Stimulated activated CD4-positive, alpha-beta T cell treated with anti-CD3 and anti-CD28 coated beads, TNF-alpha, amount 100 ng/mL, for 24 hours (primary cell): ENCODE measurements around the gene ATP13A5.

ENCODE experiments used
- DNase-seq, 3 experiments: peaks; one replicate each; pipeline ENCODE4 v3.0.0-alpha.2; 2020; ENCODE audit warnings: low read depth in 3 of 3

The ATP13A5 gene, protein sequence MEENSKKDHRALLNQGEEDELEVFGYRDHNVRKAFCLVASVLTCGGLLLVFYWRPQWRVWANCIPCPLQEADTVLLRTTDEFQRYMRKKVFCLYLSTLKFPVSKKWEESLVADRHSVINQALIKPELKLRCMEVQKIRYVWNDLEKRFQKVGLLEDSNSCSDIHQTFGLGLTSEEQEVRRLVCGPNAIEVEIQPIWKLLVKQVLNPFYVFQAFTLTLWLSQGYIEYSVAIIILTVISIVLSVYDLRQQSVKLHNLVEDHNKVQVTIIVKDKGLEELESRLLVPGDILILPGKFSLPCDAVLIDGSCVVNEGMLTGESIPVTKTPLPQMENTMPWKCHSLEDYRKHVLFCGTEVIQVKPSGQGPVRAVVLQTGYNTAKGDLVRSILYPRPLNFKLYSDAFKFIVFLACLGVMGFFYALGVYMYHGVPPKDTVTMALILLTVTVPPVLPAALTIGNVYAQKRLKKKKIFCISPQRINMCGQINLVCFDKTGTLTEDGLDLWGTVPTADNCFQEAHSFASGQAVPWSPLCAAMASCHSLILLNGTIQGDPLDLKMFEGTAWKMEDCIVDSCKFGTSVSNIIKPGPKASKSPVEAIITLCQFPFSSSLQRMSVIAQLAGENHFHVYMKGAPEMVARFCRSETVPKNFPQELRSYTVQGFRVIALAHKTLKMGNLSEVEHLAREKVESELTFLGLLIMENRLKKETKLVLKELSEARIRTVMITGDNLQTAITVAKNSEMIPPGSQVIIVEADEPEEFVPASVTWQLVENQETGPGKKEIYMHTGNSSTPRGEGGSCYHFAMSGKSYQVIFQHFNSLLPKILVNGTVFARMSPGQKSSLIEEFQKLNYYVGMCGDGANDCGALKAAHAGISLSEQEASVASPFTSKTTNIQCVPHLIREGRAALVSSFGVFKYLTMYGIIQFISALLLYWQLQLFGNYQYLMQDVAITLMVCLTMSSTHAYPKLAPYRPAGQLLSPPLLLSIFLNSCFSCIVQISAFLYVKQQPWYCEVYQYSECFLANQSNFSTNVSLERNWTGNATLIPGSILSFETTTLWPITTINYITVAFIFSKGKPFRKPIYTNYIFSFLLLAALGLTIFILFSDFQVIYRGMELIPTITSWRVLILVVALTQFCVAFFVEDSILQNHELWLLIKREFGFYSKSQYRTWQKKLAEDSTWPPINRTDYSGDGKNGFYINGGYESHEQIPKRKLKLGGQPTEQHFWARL

DNA sequence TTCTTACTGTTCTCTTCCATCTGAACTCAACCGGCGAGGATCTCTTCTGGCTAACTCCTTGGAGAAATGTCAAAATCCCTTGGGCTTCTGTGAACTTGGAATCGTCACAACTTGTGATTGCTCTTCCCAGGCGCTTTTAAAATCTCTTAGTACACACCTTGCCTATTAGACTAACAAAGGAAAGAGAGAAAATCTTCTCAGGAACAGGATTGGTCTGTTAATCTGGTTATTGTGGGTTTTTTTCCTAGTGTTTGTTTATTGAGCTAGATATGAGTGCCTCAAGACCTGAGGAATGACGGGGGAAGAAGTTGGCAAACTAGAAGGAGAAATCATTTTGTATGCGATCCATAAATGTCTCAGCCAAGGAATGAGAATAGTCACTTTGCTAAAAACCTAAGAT, at the start of gene ATP13A5:
TSS of gene ATP13A5 (minus strand) at position 48 of the 400 bp plus-strand sequence. CDS start at position 20, 28 bp downstream.
- no peak for DNase-seq

DNA sequence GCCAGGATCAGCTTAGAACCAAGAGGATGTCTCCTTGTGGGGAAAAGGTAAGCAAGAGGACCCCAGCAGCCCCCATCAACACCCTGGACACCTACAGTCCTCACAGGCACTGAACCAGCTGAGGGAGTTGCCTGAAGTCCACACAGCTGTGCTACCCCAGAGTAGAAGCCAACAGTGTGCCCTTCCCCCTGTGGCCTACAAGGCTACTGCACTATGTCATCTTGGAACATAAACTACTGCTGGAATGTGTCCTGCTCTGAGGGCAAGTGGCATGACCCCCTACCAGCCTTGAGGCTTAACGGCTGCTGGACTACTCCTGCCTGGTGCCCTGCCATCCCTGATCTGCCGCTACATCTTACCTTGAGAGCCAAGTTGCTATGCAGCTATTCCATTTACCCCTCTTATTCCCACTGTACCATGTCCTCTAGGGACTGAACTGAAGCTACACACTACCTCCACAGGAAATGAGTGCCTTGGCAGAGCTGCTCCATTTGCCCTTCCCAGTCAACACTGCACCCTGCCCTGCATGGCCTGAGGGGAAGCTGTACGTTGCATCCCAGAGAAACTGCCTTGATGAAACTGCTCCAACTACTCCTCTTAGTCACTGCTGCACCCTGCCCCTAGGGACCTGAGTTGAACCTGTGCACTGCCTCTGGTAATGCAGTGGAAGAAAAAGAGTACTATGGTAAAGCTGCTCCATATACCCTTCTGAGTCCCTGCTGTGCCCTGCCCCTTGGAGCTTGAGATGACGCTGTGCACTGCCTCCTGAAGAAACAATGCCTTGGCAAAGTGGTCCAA, 40.2 kb upstream of the ATP13A5 start:
- DNase-seq, result no peak

DNA sequence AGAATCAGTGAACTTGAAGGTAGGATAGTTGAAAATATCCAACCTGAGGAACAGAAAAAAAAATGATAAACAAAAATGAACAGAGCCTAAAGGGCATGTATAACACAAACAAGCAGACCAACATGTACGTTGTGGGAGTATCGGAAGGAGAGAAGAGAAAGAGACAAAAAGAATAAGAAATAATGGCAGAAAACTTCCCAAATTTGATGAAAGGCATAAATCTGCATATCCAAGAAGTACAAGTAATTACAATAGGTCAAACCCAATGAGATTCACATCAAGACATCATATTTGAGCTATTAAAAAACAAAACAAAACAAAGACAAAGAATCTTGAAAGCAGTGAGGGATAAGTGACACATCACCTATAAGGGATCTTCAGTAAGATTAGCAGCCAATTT, 38.1 kb upstream of the ATP13A5 start:
- no peak for DNase-seq

DNA sequence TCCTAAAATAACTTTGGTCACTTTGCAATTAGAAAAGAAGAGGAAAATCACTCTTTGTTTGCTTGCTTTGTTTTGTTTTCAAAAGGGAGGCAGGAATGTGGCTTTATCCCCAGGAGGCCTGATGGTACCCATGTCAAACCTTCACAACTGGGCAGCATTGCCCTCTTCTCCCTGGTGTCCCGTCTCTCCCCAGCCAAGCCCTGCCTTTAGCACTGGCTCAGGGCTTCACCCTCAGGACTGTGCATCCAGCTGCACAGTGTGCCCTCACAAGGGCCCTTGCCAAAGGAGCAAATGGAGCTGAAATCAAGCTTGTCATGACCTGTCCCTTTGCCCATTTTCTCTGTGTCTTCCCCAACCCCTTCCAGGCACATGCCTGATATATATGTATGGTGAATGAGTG, 29.1 kb upstream of the ATP13A5 start:
- DNase-seq, result no peak

DNA sequence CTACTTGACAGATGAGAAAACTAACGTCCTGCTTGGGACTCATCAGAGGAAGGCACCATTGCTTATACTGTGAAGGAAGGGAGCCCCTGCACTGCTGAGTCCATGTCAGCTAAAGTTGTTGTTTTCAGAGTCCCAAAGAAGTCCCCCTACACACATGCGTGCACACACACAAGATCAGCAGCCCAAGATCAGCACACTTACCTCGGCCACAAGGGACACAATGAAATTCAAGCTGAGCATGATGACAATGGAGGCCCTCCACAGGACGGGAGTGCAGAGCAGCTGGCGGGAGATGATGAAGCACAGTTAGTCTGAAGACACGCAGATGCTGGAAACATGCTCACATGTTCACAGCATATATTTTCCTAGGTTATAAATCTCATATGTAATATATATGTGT, 28.6 kb upstream of the ATP13A5 start:
- DNase-seq, result no peak

DNA sequence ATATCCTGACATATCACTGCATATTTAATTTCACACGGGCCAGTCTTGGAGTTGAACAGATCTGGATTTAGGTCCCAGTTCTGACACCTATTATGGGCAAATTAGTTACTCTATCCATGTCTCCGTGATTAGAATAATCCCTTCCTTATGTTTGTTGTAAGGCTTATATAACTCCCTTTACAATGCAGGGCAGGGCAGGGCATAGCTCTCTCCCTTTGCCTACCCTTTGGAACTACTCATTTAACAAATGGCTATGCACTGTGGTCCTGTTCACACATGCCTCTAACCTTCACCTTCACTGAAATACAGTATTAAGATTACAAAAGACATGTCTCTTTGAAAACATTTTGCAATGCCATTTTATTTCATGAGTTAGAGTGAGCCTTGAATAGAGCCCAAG, 24.8 kb upstream of the ATP13A5 start:
- no peak for DNase-seq

DNA sequence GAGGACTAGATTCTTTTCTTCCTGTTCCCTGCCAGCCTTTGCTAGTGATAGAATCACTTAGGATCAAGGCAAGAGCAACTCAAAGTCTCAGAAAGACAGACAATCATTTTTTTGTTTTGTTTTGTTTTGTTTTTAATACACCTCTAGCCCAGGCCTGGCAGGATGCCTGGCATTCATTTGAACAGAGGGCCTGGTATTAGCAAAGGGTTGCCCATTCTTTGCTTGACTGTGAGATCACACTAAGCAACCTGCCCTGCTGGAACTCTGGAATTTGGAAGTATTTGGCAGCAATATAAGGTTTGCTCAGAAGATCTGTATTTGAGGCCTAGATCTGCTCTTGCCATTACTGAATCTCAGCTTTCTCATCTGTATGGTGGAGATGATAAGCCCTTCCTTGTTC, 21.8 kb upstream of the ATP13A5 start:
- DNase-seq, result no peak

DNA sequence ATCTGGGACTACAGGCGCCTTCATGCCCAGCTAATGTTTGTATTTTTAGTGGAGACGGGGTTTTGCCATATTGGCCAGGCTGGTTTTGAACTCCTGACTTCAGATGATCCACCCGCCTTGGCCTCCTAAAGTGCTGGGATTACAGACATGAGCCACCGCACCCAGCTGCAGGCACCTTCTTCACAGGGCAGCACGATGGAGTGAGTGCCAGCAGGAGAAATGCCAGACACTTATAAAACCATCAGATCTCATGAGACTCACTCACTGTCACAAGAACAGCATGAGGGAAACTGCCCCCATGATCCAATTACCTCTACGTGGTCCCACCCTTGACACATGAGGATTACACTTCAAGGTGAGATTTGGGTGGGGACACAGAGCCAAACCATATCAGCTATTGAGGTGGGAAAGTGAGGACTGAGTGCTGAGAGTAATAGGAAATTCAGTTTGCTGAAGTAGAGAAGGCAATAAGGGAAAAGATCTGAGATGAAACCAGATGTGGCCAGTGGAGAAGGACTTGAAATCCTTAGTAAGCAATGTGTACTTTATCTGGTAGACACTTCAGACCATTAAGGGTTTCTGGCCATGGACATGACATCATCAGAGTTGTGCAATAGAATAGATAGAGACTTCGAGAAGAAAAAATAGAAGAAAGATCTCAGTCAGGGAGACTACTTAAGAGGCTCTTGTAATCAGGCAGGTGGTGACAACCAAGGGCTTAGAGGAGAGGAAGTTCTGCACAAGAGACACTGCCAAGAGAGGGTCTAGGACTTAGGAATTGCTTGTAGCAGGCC, 18.1 kb upstream of the ATP13A5 start:
- DNase-seq, result no peak

DNA sequence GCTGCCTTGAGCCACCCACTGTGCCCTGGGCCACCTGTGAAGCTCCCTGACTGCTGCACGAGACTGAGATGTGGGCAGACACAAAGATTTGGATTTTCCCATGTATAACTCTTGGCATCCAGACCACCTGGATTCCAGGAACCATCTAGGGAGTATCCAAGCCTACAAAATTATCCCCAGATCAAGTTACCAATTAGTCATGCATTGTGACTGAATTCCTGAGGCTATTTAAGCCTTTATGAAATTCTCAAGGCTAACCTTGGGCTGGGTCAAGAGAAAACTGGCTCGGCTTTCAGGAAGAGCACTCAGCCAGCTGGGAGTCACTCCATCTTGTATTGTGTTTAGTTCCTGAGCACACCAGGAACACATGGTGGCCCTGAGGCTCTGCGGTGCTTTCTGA, 13.3 kb upstream of the ATP13A5 start:
- DNase-seq, result no peak

DNA sequence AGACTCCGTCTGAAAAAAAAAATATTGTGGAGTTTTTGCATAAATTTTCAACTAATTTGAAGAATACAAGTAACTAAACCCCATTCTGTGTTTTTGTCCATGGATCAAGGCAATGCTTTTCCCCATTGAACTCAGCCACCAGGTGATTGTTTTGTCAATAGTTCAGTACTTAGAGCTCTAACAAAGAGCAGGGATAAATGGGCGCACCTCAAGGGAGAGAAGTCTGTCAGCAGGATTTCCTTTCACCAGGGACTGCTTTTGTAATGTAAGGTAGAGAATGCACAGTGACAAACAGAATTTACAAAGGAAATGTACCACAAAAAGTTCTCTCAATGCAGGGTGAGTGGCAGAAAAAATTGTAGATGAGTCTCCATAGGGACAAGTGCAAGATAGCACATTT, 10.8 kb upstream of the ATP13A5 start:
- DNase-seq, result no peak

DNA sequence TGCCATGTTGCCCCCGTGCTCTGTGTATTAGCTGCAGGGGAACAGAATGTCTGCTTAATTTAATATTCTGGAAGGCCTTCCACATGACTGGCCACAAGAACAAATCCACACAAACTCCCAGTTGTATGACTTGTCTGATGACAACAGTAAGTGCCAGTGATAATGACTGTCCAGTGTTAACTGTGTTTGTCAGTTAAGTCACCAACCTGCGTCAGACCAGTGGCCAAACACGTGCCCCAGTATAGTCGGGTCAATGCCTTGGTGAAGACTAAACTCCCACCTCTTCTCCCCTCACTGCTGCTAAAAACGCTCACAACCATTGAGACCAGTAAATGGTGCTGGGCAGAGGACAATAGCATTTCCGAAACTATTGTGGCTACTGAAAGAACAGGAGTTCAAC, 9.8 kb upstream of the ATP13A5 start:
- no peak for DNase-seq

DNA sequence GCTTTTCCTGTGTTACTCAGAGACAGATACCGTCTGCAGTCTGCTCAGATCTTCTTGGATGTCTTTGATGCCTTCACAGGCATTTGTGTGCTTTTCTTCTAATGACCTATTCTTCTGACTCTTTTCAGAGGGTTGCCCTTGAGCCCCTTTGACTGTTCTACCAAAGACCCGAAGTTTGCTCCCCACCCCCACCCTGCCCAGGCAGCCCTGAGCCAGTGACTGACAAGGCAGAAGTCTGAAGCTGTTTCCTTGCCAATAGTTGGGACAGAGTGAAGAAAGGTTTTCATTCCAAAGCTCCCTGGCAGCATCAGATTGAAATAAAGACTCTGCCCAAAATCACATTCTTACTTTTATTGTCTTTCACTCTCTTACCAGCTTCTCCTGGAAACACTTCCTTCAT, 9.0 kb upstream of the ATP13A5 start:
- DNase-seq, result no peak

DNA sequence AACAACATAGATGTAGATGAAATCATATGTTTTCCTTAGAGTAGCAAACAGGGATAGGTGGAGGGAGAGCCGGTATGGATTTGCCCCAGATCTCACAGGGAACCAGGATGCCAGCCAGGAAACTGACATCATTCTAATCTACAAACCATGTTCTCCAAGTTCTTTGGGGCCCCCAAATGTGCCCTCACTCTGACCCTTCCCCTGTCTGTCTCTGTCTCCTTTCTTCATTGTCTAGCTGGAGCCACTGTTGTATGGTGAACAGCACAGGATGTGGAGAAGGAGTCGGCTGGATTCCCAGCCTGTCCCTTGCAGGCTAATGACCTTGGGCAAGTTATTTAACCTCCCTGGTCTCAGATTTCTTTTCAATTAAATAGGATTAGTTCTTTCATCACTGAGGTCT, 962 bp downstream of the ATP13A5 start:
- DNase-seq, result no peak

DNA sequence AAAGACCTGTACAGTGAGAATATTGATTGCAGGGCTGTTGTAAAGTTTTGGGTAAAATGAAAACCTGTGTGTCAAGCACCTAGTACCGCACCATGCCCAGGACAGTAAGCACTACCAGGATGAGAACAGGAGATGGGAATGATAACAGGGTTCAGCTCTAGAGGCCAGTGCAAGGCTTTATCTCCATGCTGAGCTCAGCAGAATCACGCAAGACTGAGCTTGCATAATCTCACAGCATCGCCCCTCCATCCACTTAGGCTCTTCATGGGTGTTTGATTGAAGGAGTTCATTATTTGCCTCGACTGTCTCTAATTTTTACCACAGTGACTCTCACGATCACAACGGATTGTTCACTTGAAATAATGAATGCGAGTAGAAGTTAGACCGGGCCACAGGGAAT, 2.9 kb downstream of the ATP13A5 start:
- no peak for DNase-seq

DNA sequence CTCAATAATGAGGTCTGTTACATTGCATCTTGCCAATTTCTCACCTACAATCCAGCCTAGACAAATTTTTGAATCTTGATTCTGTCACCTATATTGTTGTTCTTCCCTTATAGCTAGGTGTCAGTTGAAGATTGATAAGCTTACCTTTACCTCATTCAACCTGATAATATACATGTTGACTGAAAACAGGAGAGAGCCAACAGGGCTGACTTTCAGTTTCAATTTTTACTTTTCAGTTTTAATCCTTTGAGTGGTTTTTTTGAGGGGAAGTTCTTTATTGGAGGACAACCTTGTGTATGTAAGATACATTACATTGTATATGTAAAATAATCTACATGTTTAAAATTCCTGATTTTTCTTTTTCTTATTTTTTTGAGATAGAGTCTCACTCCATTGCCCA, 5.8 kb downstream of the ATP13A5 start:
- no peak for DNase-seq

DNA sequence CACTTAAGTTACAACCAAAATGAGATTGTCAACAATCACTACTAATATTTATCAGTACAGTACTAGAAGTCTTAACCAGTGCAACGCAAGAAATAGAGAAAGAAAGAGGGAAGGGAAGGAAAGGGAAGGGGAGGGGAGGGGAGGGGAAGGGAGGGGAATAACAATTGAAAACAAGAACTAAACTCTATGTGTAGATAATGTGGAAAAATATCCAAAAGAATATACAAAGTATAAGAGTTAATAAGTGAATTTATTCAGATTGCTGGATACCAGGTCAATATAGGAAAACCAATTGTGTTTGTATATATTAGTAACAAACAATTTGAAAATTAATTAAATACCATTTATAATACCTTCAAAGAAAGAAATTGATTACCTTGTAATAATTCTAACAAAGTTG, 10.7 kb downstream of the ATP13A5 start:
- no peak for DNase-seq

DNA sequence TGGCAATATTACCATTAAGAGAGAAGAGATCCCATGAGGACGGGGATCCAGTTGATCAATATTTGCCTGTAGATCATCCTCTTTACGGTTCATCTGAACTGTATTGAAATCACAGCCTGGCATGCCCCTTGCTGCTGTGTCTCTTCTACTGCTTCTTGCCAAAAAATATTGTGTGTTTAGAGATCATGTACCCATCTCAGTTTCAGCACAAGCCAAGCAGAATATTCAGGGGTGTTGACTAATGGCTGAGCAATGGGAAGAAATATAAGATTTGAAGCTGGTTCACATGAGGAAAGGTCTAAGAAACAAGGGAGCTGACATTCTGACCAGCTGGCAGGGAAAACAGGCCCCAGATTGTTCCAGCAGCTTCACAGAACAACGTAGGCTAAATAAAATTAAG, 21.3 kb downstream of the ATP13A5 start:
- no peak for DNase-seq

DNA sequence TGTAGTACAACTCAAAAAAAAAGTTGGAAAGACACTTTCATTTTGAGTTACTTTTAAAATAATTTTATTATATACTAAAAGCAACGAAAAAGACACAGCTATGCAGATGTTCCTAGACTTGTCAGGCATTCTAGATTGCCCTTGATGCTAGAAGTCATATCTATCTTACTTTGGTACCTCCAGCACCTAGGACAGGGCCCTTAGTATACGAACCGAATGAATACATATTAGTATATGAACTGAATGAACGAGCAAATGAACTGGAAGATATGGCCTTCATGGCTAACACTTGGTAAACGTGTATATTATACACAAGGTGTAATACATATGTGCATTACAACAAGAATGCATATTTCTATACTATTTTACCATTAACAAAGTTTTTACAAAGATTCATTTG, 24.1 kb downstream of the ATP13A5 start:
- no peak for DNase-seq

DNA sequence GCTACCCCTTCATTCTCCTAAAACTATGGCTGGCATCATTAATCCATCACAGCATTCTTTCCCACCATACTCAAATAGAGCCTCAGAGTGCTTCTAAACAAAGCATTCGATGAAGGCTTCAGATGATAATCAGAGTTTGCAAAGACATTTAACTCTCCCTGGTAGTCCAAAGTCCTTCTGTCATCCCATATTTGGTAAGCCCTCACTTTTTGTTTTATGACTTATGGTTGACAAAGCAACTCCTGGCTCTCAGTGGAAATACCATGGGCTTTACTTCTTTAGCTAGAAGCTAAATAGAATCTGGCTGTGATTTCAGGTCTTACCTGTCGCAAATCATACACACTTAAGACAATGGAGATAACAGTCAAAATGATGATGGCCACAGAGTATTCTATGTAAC, 27.8 kb downstream of the ATP13A5 start:
- DNase-seq, result no peak

DNA sequence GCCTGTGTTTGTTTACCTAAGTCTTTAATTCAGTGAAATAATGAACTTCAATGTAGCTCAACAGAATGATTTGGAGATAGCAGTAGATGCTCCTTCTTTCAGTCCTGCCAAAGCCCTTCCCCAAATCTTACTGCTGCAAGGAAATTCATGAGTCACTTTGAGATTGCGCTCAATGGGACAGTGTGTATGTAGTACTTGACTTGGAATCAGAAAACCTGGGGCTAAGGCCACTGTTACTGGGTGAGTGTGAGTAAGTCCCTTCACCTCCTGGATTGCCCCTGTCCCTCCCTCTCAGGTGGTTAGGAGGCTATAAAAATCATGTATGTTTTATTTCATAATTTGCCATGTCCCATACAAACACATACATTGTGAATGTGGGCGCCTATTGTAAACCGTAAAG, 29.9 kb downstream of the ATP13A5 start:
- no peak for DNase-seq
